NCI-H1092 treated with DMSO at 0.1 percent for 48 hours (cell line): ENCODE measurements around the gene FOXK1.

Source experiments
- DNase-seq: peaks from one replicate; lab custom pipeline; 2025; lab: John Stamatoyannopoulos, UW

The FOXK1 gene

DNA sequence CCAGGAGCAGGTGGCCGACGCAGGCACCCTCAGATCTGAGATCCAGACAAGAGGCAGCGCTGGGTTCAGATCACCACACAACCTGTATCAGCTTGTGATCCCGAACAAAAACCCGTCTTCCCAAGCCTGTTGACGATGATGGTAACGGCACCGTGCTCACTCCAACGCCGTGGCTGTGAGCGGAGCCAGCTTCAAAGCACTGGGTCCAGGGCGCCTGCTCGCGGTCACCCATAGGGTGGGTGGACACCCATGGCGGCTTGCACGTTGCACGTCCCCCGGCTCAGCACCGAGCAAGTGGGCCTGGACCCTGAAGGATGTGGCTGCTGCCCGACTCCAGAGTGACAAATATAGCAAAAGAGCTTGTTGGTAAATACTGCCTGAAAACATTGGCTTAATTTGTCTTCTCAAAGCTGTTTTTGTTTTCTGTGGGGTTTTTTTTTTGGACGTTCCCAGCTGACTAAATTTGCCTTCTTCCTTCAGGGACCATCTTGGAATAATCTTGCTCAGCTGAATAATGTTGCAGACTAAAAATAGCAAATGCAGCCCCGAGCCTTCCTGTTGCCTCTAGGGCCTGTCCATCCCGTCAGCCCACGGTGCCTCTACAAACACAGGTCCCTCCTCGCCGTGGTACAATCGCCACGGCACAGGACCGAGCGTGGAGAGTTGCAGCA lies 41.0 kb downstream of the FOXK1 start:
- no peak for DNase-seq

DNA sequence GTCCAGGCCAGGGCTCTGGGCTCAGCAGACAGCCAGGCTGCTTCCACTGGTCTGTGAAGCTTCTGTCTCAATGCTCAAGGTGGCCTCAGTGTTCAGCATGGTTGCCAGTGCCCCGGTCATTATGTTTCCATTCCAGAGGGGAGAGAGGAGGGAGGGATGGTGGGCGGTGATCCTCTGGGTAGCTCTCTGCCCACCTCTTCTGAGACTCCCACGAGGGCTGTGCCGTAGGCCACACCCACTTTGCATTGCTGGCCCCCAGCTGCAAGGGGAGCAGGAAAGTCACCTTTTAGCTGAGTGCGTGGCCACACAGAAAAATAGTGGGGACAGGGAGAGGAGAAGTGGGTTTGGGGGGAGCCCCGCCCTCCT lies 42.5 kb downstream of the FOXK1 start:
- DNase-seq, result peak; percentile 57

DNA sequence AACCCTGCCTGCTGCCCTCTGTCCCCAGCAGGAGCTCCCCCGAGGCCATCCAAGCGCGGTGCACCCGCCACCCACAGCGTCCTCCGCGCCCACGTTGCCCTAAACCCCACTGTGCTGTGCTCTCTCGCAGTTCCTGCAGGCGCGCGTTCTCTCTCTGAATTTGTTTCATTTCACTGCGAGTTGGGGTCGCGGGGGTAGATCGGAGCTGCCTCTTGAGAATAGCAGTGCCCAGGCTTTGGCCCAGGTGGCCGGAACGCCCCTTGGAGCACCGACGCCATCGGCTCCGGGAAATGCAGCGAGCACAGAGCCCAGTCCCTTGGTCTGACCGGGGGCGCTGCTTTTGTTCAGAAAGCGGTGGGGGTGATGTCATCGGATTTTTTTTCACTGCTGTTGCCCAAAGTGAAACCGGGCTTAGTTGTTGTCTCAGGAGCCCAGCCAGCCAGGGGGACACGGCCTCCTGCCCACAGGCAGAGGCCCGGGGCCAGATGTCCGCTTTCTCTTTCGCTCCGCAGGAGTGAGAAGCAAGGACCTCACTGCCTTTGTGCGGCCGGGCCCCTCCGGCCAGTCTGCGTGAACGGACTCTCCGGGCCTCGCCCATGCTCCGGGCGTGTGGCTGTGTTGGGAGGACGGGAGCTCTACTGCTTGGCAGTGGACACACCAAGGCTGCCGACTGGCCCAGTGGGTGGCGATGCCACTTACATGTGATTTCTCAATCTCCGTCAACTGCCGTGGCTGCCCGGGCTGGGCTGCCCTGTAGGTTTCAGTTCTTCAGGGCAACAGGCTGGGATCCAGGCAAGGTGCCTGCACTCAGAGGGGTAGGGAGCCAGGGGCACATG lies 43.1 kb downstream of the FOXK1 start:
- DNase-seq, result peak; percentile 57

DNA sequence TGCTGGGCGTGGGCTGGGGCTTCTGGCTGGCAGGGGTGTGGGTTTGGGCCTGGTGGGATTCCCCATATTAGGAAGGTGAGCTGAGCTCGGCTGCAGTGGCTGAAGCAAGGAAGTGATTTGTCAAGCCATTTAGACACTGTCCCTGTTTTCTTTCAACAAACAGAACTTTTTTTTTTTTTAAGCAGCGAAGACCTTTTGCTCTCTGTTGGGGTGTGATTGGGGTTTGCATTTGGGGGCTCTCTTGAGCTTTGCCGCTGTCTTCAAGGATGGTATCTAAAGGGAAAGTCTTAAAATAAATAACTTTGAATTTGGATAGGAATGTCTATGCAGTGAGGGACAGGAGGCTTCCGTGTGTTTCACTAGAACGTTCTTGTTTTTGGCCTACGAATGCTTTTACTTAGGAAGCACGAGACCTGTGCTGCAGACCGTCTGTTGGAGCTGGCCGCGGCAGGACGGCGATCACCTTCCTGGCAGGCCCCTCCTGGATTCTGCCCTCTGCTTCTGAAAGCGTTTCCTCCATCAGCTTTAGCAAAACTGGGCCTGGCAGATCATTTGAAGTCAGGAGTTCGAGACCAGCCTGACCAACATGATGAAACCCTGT lies 43.9 kb downstream of the FOXK1 start:
- DNase-seq, result no peak

DNA sequence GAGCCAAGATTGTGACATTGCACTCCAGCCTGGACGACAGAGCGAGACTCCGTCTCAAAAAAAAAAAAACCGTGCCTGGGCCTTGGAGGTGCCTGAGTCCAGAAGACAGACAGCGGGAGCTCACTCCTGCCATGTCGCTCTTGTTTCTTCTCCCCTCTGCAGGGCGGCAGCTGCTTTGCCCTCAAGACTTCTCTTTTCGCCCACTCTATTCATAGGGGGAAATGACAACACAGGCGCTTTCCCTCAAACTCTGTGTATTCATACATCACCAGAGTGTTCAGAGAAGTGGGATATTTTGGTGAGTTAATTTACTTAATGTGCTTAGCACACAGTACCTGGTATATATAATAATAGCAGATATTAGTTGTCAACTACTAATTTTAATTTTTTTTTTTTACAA lies 44.5 kb downstream of the FOXK1 start:
- DNase-seq, result no peak

DNA sequence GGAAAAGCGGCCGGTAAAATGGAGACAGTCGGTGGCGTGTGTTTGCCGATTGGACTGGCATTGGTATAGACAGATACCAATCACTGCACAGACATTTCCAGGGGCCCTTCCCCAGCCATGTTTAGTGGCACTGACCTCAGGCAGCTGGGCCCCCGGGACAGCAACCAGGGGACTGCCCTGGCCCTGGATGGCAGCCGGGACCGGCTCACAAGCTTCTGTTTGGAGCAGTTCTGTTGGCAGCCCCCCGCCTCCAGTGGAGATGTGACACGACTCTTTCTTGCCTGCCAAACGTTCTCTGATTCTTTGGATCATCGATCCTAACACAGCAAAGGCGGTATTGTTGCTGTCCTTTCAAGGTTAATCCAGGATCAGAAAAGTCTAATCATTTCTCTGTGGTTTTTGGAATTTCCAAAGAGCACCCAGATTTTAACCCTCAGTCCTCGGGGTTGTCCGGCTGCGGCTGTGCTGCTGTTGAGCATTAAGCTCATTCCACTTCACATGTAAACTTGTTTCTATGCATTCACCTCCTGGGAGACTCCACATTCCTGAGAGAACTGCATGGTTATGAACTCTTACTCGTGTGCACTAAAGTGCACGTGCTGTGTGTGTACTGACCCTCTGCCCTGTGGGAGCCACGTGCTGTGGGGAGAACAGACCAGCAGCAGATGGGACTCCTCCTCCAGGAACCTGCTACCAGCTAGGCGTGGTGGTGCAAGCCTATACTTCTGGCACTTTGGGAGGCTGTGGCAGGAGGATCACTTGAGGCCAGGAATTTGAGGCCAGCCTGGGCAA lies 46.0 kb downstream of the FOXK1 start:
- no peak for DNase-seq

DNA sequence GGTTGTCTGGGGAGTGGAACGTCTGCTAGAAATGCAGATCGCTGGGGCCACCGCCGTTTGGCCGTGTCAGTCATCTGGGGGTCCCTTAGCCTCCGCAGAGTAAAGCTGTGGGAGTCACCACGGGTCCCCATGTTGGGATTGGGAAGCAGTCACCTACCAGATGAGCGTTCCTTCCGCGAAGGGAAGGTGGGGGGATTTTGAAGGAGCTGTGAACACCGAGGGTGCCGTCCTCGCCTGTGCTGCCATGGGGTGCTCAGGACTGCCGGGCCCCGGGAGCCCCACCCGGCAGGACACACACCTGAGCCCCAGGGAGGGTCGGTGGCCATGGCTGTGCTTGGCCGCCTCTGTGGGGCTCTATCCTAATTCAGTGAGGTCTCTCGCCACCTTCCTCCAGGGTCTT lies 47.2 kb downstream of the FOXK1 start:
- no peak for DNase-seq

DNA sequence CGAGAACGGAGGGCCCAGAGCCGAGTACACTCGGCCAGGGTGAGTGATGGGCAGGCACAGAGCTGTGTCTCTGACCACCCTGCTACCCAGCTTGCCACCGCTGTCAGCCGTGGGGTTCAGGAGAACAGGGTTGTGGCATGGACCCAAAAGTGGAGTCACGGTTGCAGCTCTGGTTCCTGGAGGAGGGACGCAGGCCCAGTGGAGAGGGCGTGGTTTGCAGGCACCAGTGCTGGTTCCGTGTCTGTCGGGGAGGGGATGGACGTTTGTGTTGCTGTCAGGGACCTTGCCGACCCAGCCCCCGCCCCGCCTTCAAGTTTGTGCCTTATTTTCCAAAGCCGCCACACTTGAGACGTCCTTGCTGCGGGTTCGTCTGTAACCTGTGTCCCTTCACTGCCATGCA lies 48.2 kb downstream of the FOXK1 start:
- no peak for DNase-seq

DNA sequence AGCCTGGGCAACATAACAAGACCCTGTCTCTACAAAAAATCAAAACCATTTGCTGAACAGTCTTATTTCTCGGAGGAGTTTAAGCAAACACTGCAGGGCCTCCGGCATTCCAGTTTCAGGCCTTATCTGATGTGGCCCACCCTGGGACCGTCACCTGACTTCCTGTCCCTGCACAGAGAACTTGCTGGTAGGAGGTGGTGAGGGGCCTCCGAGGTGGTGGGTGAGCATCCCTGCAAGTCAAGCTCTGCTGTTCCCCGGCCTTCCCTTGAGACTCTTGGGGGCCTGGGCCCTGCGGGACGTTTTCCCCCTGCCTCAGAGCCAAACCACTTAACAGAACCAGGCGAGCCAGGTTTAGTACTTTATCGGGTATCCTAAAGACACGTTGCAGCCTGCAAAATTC lies 48.9 kb downstream of the FOXK1 start:
- DNase-seq, result no peak

DNA sequence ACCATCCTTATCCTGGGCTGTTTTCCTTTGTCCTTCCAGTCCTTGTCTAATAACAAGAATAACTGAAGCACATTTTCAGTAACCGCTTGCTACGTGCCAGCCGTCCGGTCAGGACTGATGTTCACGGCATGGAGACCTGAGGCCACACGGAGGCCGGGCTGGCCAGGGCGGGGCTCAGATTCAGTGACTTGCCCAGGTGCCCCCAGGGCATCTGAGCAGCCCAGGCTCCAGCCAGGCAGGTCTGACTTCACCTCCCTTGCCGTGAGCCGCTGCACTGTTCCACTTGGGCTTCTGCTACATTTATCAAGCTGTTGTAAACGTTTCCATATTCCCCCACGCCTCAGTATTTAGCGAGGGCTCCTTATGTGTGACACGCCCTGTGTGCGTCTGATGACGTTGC lies 49.7 kb downstream of the FOXK1 start:
- DNase-seq, result no peak

DNA sequence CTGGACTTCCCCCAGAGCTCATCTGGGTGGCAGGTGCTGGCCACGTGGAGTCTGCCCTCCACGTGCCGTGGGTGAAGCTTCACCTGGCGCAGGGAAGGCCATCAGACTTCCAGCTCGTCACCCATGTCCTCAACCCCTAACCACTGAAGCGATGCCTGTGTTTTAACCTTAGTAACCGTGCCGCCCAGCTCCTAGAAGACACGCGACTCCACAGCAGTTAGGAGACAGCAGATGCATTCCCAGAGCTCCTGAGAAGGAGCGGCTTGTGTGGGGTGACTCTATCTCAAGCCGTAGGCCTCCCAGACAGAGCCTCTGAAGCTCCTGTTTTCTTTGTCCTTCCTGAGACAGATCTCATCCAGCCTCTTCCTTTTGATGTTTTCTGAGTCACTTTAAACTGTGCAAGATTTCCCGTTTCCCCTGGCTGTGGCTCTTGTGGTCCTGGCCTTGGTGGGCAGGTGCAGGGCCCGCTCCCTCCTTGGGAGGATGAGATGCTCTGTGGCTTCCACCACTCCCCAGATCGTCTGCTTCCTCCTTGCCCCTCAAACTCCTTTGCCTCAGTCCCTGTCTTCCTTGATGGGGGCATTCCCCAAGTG lies 51.9 kb downstream of the FOXK1 start:
- no peak for DNase-seq

DNA sequence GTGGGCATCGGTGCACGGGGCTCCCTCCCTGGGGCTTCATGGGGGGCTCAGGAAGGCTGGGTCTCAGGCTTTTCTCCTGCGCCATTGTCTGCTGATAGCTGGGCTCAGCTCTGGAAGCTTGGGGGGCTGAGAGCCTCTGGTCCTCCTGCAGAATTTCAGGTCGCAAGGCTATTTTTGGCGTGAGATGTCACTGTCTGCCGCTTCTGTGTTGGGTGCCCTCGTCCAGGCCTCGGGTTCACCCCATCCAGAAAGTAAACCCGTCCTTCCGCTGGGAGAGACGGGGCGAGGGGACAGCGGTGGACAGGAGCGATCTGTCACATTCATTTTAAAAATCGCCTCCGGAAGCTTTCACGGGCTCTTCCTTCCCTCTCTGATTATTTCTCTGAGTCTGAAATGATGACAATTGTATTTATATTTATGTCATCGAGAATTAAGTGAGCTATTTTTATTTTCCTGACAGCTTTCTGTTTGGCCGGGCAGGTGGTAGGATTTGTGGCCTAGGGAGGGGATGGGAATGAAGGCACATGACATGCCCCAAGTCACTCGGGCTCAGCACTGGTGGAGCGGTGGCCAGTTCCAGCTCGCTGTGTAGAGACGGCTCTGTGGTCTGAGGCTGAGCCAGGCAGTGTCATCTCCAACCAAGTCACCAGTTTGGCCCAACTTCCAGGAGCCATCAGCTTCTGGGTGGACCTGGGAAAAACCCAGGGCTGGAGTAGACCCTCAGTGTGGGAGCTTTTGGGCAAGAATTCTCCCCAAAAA lies 52.7 kb downstream of the FOXK1 start:
- no peak for DNase-seq

DNA sequence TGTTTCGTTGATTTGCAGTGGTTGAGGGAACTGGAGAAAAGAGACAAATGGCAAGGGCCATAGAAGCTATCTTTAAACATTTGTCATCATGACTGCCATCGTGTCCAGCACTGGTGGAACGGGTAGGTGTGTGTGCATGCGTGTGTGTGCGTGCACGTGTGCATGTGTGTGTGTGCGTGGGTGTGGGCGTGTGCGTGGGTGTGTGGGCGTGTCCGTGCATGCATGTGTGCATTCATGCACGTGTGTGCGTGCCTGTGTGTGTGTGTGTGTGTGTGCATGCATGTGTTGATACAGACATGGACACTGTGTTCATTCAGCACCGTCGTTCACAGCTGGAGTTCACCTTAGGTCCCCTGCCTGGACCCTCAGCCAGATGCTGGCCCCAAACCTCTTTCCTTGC lies 55.2 kb downstream of the FOXK1 start:
- DNase-seq, result no peak

DNA sequence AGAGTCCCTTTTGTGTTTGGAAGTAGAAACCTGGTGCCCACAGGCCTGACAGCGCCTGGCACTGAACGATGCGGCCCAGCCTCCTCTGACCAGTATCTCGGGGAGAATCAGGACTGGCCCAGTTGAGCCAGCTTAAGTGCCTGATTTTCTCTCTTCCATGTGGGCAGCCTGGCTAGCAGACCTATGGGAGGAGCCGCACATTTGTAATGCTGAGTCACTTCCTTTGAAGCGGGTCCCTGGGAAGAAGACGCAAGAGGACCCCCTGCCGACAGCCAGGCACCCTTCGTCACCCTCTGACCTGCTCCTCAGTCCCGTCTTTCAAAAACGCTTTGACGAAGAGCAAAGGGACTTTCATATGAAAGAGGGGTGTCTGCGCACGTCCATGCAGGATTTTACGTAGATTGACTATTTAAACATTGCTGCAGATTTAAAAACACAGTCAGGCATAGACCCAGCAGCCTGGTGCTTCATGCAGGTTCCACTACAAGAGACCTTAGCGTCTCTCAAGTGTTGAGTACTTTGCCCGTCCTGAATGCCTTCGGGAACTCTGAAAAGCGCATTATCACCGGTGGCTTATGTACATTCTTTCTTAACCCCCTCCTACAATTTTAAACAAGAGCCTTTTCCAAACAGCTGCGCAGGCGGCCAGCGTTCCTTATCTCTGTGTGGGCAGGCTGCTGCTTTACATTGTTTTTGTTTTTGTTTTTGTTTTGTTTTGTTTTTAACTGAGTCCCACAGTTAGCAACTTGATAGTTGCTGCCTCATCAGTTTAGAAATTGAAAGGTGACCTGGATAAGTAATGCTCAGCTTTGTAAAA lies 56.8 kb downstream of the FOXK1 start:
- peak; percentile 50 for DNase-seq

DNA sequence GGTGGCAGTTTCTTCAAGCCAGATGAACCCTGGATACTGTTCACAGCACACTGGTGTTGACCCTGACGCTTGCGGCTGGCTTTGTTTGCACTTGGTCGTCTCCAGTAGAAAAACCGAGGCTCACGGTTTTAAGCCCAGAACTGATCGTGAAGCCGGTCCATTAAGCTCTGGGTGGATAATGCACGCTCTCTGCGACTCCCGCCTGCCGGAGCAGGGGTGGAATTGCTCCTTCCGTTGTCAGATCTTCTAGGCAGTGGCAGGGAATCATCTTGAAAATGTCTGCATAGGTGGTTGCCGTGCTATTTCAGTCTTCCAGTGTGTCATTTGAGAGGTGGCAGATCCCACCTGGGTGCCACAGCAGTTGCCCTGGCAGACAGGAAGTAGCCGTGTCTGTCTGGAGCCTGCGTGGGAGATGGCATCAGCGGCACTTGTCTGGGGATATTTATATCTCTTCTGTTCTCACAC lies 57.5 kb downstream of the FOXK1 start:
- DNase-seq, result peak; percentile 78

DNA sequence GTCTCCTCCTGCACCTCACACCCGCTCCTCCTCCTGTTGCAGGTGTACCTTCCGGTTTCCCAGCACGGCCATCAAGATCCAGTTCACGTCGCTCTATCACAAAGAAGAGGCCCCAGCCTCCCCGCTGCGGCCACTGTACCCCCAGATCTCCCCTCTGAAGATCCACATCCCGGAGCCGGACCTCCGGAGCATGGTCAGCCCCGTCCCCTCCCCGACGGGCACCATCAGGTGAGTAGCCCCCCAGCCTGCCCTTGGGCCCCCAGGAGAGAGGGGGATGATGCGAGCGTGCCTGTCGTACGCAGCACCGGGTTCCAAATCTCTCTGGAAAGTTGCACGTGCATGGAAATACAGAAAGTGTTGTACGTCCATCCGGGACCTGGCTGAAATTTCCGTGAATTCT lies 58.7 kb downstream of the FOXK1 start:
- no peak for DNase-seq

DNA sequence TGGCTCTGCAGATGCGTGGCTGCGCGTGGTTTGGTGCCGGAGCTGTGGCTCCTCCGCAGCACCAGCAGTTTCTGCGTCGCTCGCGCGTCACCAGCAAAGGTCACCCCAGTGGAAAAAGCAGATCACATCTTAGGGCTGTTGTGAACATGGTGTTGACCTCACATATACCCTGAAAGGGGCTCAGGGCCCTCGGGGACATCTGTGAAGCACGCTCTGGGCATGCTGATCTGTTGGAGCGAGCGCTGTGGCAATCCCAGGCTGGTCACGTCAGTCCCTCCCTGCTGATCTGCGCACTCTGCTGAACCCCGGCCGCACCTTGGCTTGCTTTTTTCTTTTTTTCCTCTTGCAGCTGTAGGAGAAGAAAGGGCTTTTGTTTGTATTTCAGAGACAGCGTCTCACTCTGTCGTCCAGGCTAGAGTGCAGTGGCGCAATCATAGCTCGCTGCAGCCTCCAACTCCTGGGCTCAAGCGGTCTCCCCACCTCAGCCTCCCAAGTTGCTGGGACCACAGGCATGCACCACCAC lies 60.0 kb downstream of the FOXK1 start:
- no peak for DNase-seq

DNA sequence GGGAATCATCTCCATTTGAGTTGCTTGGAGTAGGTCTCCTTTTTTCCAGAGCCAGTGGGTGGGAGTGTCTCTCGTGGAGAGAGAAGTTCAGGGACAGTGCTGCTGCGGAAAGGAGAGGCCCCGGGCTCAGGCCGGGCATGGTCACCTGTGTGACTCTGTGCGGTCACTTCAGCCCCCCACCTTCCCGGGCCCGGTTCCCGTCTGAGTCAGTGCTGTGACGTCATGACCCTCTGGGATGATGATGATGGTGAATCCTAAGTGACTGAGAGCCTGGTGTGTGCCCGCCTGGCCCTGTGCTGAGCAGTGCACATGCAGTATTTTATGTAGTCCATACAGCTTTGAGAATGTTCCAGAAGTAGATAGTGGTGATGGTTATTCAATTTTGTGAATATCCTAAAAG lies 60.8 kb downstream of the FOXK1 start:
- no peak for DNase-seq

DNA sequence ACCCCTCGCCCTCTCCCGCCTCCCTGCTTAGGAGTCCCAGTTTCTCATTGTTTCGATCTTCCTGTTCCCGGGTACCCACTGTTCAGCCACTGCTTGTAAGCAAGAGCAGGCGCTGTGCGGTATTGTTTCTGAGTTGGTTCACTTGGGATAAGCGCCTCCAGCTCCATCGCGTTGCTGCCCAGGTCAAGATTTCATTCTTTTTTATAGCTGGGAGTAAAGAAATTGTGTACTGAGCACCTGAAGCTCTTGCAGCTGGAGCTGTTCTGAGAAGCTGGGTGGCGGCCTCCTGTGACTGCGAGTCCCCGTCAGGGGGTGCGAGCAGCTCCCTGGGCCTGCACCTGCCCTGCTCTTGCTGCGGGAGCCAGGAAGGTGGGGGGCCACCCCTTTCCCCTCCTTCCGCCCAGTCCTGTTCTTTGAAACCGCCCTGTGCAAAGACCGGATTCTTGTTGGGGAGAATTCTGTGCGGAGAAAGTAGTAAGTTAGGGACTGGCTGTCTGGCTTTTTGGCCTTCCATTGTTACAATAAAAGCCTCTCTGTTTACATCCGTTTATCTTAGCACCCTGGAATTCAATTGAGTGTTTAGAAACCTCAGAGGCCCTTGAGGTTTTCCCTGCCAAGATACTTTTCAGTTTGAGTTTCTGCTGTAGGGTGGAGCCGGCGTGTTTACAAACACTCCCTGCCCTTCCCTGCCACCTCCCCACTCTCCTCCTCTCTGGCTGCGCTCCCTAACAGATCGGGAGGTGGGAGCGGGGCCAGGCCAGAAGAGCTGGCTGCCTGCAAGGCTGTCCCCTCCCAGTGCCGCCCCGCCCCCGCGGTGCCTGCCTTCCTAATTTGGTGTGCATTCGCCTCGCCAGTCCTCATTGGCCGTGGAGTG lies 62.5 kb downstream of the FOXK1 start:
- peak; percentile 96 for DNase-seq
